ENCODE results near the gene LYPD6B.

Gene LYPD6B

DNA sequence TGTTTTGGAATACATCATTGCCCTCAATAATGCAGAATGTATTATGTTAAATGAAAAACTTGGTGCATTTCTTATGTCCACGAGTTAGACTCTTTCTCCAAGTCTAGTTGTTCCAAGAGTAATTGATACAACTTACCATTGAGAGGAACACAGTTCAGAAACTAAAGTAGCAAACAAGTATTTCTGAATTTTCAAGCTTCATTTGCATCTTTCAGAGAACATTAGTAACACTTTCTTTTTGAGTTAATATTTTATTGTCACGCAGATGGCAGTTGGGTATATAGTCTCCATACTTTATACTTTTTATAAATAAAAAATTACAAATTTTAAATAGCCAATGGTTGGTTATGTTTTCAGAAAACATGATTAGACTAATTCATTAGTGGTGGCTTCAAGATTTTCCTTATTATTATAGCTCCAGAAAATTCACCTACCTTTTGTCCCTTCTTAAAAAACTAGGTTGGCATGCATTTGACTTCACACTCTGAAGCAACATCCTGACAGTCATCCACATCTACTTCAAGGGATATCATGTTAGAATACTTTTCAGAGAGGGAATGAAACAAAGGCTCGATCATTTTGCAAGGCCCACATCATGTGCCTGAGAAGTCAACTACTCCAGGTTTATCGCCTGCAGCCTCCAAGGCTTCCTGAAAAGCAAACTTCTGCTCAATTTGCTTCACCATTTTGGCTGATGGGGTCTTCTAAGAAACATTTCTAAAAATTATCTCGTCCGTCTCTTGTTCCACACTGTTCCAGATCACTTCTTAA, 29.9 kb downstream of the LYPD6B start:
- no peak overlapping the region for H2BK12ac ChIP-seq (ENCODE audit: low read length)
- no peak overlapping the region for H2BK5ac ChIP-seq (ENCODE audit: low read length)
- H3K23ac ChIP-seq (ENCODE audit: low read depth, low read length, poor library complexity): no peak overlapping the region
- H2BK15ac ChIP-seq (ENCODE audit: low read length): no peak overlapping the region
- H3K18ac ChIP-seq (ENCODE audit: low read length): no peak overlapping the region
- no peak overlapping the region for H3K9ac ChIP-seq (ENCODE audit: low read depth, low read length, poor library complexity)
- no peak overlapping the region for H3K14ac ChIP-seq (ENCODE audit: low read length)
- no peak overlapping the region for H3K27ac ChIP-seq (replicated peaks; ENCODE audit: low read length)
- no peak overlapping the region for H3K4ac ChIP-seq (ENCODE audit: low read length)
- H4K8ac ChIP-seq (ENCODE audit: low read depth, low read length): no peak overlapping the region
- no peak overlapping the region for H2AFZ ChIP-seq (ENCODE audit: low read length)
- H2BK120ac ChIP-seq (ENCODE audit: low read depth, low read length): no peak overlapping the region
- H3K36me3 ChIP-seq (replicated peaks in 1 of 2; ENCODE audit: control insufficient read depth in 2 of 2, insufficient read depth in 2 of 2, low read length in 2 of 2): no peaks in the 10 kb centered on the region
- H3K27me3 ChIP-seq (ENCODE audit: control insufficient read depth in 3 of 3, insufficient read depth in 3 of 3, low read depth in 1 of 3, low read length in 3 of 3): no peaks in the 10 kb centered on the region
- WGBS, 2 donors (ENCODE audit: extremely low coverage in 2 of 2, insufficient read length in 2 of 2, insufficient replicate concordance in 1 of 2): no CpG with 5 or more reads among the region's 6 CpGs
- H3K4me1 ChIP-seq (ENCODE audit: control insufficient read depth in 2 of 2, insufficient read depth in 1 of 2, low read depth in 1 of 2, low read length in 2 of 2): no peaks in the 10 kb centered on the region
- H3K4me2 ChIP-seq (ENCODE audit: insufficient read depth, low read length, poor library complexity, severe bottlenecking): no peak overlapping the region
- H2AK5ac ChIP-seq (ENCODE audit: low read depth, low read length): no peak overlapping the region
- H3K4me3 ChIP-seq (ENCODE audit: low read length in 2 of 2): no peak overlapping the region
- no peaks in the 10 kb centered on the region for H3K79me1 ChIP-seq (ENCODE audit: low read depth, low read length)
- H3K9me3 ChIP-seq (replicated peaks in 1 of 2; ENCODE audit: control insufficient read depth in 2 of 2, insufficient read depth in 1 of 2, low read depth in 1 of 2, low read length in 2 of 2): no peaks in the 10 kb centered on the region
- H4K91ac ChIP-seq (ENCODE audit: low read depth, low read length, poor library complexity): no peak overlapping the region
- no peak for DNase-seq (ENCODE audit: low spot score)

DNA sequence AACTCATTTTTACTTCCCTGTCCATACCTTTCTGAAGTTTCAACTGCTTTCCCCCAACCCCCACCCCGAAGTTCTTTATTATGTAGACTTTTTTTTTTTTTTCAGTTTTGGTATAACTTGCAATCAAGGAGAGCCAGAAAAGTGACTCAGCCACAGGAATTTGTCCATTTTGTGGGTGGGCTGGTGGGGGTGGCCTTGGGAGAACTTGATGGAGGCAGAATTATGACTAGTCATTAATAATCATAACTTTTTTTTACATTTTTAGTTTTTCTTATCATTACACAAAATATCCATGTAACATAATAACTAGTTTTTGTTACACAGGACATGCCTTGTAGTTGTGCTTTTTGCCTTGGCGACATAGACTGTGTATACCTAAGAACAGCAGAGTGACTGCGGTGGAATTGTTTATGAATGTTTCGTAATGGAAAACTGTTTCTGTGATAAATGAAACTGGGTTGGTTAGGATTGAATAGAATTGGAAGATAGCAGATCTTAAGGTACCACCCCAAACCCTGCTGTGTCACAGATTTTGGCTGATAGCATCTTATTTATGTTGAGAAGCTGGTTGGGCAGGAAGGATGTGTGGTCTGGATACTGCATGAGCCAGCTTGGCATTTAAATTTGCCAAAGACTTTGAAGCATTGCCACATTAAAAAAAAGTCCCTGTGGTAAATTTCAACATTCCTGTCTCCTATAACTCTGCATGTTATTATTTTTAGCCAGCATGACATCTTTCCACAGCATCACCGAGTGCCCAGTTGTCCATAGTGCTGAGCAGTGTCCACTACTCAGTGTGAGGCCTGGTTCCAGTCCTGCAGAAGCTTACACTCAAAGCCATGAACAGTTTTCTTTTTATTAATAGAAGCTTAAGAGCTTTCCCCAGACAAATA, 30.7 kb downstream of the LYPD6B start:
- Histone ChIP-seq H2AK5ac (ENCODE audit: low read depth, low read length) (no peak overlapping the region), H3K9me3 (replicated peaks in 1 of 2; ENCODE audit: control insufficient read depth in 2 of 2, insufficient read depth in 1 of 2, low read depth in 1 of 2, low read length in 2 of 2) (no peaks in the 10 kb centered on the region), H4K91ac (ENCODE audit: low read depth, low read length, poor library complexity) (no peak overlapping the region), H3K4me1 (ENCODE audit: control insufficient read depth in 2 of 2, insufficient read depth in 1 of 2, low read depth in 1 of 2, low read length in 2 of 2) (no peaks in the 10 kb centered on the region), H3K14ac (ENCODE audit: low read length) (no peak overlapping the region), H3K4ac (ENCODE audit: low read length) (no peak overlapping the region), H2BK12ac (ENCODE audit: low read length) (no peak overlapping the region), H2BK5ac (ENCODE audit: low read length) (no peak overlapping the region), H2BK120ac (ENCODE audit: low read depth, low read length) (no peak overlapping the region), H4K8ac (ENCODE audit: low read depth, low read length) (no peak overlapping the region), H3K27me3 (ENCODE audit: control insufficient read depth in 3 of 3, insufficient read depth in 3 of 3, low read depth in 1 of 3, low read length in 3 of 3) (no peaks in the 10 kb centered on the region), H2BK15ac (ENCODE audit: low read length) (no peak overlapping the region), H3K4me3 (ENCODE audit: low read length in 2 of 2) (no peak overlapping the region), H3K36me3 (replicated peaks in 1 of 2; ENCODE audit: control insufficient read depth in 2 of 2, insufficient read depth in 2 of 2, low read length in 2 of 2) (no peaks in the 10 kb centered on the region), H2AFZ (ENCODE audit: low read length) (no peak overlapping the region), H3K18ac (ENCODE audit: low read length) (no peak overlapping the region), H3K79me1 (ENCODE audit: low read depth, low read length) (no peaks in the 10 kb centered on the region), H3K27ac (replicated peaks; ENCODE audit: low read length) (no peak overlapping the region), H3K23ac (ENCODE audit: low read depth, low read length, poor library complexity) (no peak overlapping the region), H3K9ac (ENCODE audit: low read depth, low read length, poor library complexity) (no peak overlapping the region), H3K4me2 (ENCODE audit: insufficient read depth, low read length, poor library complexity, severe bottlenecking) (no peak overlapping the region)
- DNase-seq (ENCODE audit: low spot score): no peak
- WGBS, 2 donors (ENCODE audit: extremely low coverage in 2 of 2, insufficient read length in 2 of 2, insufficient replicate concordance in 1 of 2): 100% methylated on average over 1 of the region's 5 CpGs; no CpG with 5 or more reads in 1 of the 2 donors

DNA sequence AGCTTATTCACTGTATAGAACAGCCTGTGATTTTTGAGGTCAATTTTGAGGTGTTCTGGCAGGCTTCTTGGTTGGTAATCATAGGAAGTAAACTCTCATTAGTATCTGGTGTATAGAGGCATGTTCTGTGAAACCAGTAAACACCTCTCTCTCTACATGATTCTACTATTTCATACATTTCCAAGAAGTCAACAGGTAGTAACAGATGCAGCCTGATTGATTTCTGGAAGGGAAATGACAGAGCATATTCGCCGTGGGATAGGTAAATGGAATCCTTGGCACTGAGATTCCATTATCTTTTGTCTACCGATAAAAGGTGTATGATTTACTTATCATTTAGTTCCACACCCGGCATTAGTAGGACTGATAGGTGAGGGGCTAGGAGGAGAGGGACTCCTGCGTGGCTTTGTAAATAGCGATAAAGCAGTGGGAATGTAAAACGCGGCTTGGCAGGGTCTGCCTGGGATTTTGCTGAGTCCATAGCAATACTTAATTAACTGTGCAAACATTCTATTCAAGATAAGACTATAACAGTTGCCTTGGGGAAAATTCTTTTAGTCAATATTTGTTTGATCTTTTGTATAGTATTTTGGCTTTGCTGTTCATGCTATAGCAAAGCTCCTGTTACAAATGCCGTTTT, 32.3 kb downstream of the LYPD6B start:
- Histone ChIP-seq H2BK12ac (ENCODE audit: low read length) (no peak overlapping the region), H3K14ac (ENCODE audit: low read length) (no peak overlapping the region), H3K9me3 (replicated peaks in 1 of 2; ENCODE audit: control insufficient read depth in 2 of 2, insufficient read depth in 1 of 2, low read depth in 1 of 2, low read length in 2 of 2) (no peaks in the 10 kb centered on the region), H2AK5ac (ENCODE audit: low read depth, low read length) (no peak overlapping the region), H3K9ac (ENCODE audit: low read depth, low read length, poor library complexity) (no peak overlapping the region), H3K36me3 (replicated peaks in 1 of 2; ENCODE audit: control insufficient read depth in 2 of 2, insufficient read depth in 2 of 2, low read length in 2 of 2) (no peaks in the 10 kb centered on the region), H3K23ac (ENCODE audit: low read depth, low read length, poor library complexity) (no peak overlapping the region), H4K91ac (ENCODE audit: low read depth, low read length, poor library complexity) (no peak overlapping the region), H3K18ac (ENCODE audit: low read length) (no peak overlapping the region), H3K27me3 (ENCODE audit: control insufficient read depth in 3 of 3, insufficient read depth in 3 of 3, low read depth in 1 of 3, low read length in 3 of 3) (no peaks in the 10 kb centered on the region), H3K4me3 (ENCODE audit: low read length in 2 of 2) (no peak overlapping the region), H3K4me2 (ENCODE audit: insufficient read depth, low read length, poor library complexity, severe bottlenecking) (no peak overlapping the region), H3K27ac (replicated peaks; ENCODE audit: low read length) (no peak overlapping the region), H3K4me1 (ENCODE audit: control insufficient read depth in 2 of 2, insufficient read depth in 1 of 2, low read depth in 1 of 2, low read length in 2 of 2) (no peaks in the 10 kb centered on the region), H2BK5ac (ENCODE audit: low read length) (no peak overlapping the region), H2AFZ (ENCODE audit: low read length) (no peak overlapping the region), H4K8ac (ENCODE audit: low read depth, low read length) (no peak overlapping the region), H3K79me1 (ENCODE audit: low read depth, low read length) (no peaks in the 10 kb centered on the region), H2BK15ac (ENCODE audit: low read length) (no peak overlapping the region), H2BK120ac (ENCODE audit: low read depth, low read length) (no peak overlapping the region), H3K4ac (ENCODE audit: low read length) (no peak overlapping the region)
- WGBS, 2 donors (ENCODE audit: extremely low coverage in 2 of 2, insufficient read length in 2 of 2, insufficient replicate concordance in 1 of 2): no CpG with 5 or more reads among the region's 9 CpGs
- no peak for DNase-seq (ENCODE audit: low spot score)

DNA sequence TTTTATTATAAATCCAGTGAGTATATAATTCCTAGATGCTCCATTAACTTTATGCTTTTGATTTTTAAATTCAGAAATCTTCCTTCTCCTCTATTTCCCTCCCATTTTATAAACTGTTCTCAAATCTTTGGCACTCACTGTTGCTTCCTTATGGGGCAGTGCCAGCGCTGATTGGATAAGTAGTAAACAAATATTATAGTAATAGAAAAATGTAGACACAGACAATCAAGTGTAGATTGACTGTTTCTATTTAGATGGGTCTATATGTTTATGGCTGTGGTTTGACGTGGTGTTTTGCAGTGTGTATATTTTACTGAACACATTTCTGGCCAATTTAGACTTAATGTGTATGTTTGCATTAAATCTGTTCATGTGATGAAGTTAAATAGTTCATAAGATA, 36.6 kb downstream of the LYPD6B start:
- H2BK5ac ChIP-seq (ENCODE audit: low read length): no peak overlapping the region
- no peaks in the 10 kb centered on the region for H3K27me3 ChIP-seq (ENCODE audit: control insufficient read depth in 3 of 3, insufficient read depth in 3 of 3, low read depth in 1 of 3, low read length in 3 of 3)
- no peak overlapping the region for H3K9ac ChIP-seq (ENCODE audit: low read depth, low read length, poor library complexity)
- H3K4me3 ChIP-seq (ENCODE audit: low read length in 2 of 2): no peak overlapping the region
- H3K9me3 ChIP-seq (replicated peaks in 1 of 2; ENCODE audit: control insufficient read depth in 2 of 2, insufficient read depth in 1 of 2, low read depth in 1 of 2, low read length in 2 of 2): no peaks in the 10 kb centered on the region
- no peak overlapping the region for H3K23ac ChIP-seq (ENCODE audit: low read depth, low read length, poor library complexity)
- H3K18ac ChIP-seq (ENCODE audit: low read length): no peak overlapping the region
- no peak for DNase-seq (ENCODE audit: low spot score)
- no peaks in the 10 kb centered on the region for H3K36me3 ChIP-seq (replicated peaks in 1 of 2; ENCODE audit: control insufficient read depth in 2 of 2, insufficient read depth in 2 of 2, low read length in 2 of 2)
- no peak overlapping the region for H3K14ac ChIP-seq (ENCODE audit: low read length)
- no CpG with 5 or more reads among the region's 2 CpGs for WGBS, 2 donors (ENCODE audit: extremely low coverage in 2 of 2, insufficient read length in 2 of 2, insufficient replicate concordance in 1 of 2)
- no peaks in the 10 kb centered on the region for H3K79me1 ChIP-seq (ENCODE audit: low read depth, low read length)
- no peak overlapping the region for H4K8ac ChIP-seq (ENCODE audit: low read depth, low read length)
- no peak overlapping the region for H4K91ac ChIP-seq (ENCODE audit: low read depth, low read length, poor library complexity)
- H3K4ac ChIP-seq (ENCODE audit: low read length): no peak overlapping the region
- no peak overlapping the region for H2AFZ ChIP-seq (ENCODE audit: low read length)
- H3K4me2 ChIP-seq (ENCODE audit: insufficient read depth, low read length, poor library complexity, severe bottlenecking): no peak overlapping the region
- H3K27ac ChIP-seq (replicated peaks; ENCODE audit: low read length): no peak overlapping the region
- H2BK12ac ChIP-seq (ENCODE audit: low read length): no peak overlapping the region
- H2BK15ac ChIP-seq (ENCODE audit: low read length): no peak overlapping the region
- no peak overlapping the region for H2AK5ac ChIP-seq (ENCODE audit: low read depth, low read length)
- H2BK120ac ChIP-seq (ENCODE audit: low read depth, low read length): no peak overlapping the region
- peaks cover 12 to 15% of the 10 kb centered on the region in 2 donors for H3K4me1 ChIP-seq (ENCODE audit: control insufficient read depth in 2 of 2, insufficient read depth in 1 of 2, low read depth in 1 of 2, low read length in 2 of 2)
